Ascending aorta (tissue), 2 donors: ENCODE data around the gene CHRM3. TPM values are rescaled to one million over a fixed set of nuclear protein-coding genes. Genes with fewer than 3 reads are reported as not detected.

Experiments used
- DNase-seq, 2 donors: peaks; one replicate each; pipeline ENCODE4 v3.0.0-alpha.2; 2019; ENCODE audit warnings: low spot score in 2 of 2
- H3K27ac ChIP-seq, 2 donors: fragments of 200-600 bp; sonication (generic); one replicate each; pipeline ENCODE4 v1.5.1; 2016 to 2017; ENCODE audit warnings: mild to moderate bottlenecking in 1 of 2
- H3K27me3 ChIP-seq: fragments of 200-600 bp; sonication (generic); one replicate; pipeline ENCODE4 v1.5.1; 2017
- H3K36me3 ChIP-seq, 2 donors: fragments of 200-600 bp; sonication (generic); one replicate each; pipeline ENCODE4 v1.5.1; 2016
- H3K4me1 ChIP-seq, 2 donors: fragments of 200-600 bp; sonication (generic); one replicate each; pipeline ENCODE4 v1.5.1; 2016 to 2017; ENCODE audit warnings: mild to moderate bottlenecking in 1 of 2
- H3K4me3 ChIP-seq, 2 donors: fragments of 200-600 bp; sonication (generic); one replicate each; pipeline ENCODE4 v1.5.1; 2016 to 2017; ENCODE audit warnings: mild to moderate bottlenecking in 1 of 2
- H3K9me3 ChIP-seq, 2 donors: fragments of 200-600 bp; sonication (generic); one replicate each; pipeline ENCODE4 v1.5.1; 2016
- CTCF ChIP-seq, 3 experiments: fragments of 200-600 bp in 2 of 3; fragments of 450-650 bp in 1 of 3; sonication (generic) in 2 of 3; IDR thresholded peaks; one replicate each; pipeline ENCODE4 v1.5.1; 2016 to 2019; ENCODE audit warnings: antibody characterized with exemption in 3 of 3, mild to moderate bottlenecking in 1 of 3, moderate library complexity in 1 of 3
- intact Hi-C: fragments of 100-400 bp; cut with DNase I; formaldehyde crosslinking; loops from one replicate; pipeline ENCODE4 v1.15.1; 2023
- total RNA-seq: library from RNA; depleted of rRNA; stranded (reverse); fragments of >200 nt; gene quantifications from one replicate; pipeline ENCODE4 v1.1.0, GENCODE V29; 2016

Gene CHRM3
- total RNA-seq, 1 donor from 2014 or later = 0.85 TPM

- H3K4me1 ChIP-seq = no peaks in the 10 kb centered on the region
- intact Hi-C loops = no loop called here
- no peaks in the 10 kb centered on the region for H3K9me3 ChIP-seq
- H3K27me3 ChIP-seq = no peaks in the 10 kb centered on the region
- H3K27ac ChIP-seq = no peak overlapping the region
- H3K36me3 ChIP-seq = no peaks in the 10 kb centered on the region
- no peak overlapping the region for H3K4me3 ChIP-seq
- no peak for DNase-seq
- TF ChIP-seq CTCF (IDR thresholded peaks at IDR 0.05) = no peak
These were observed 32.8 kb upstream of the CHRM3 start for GRCh38 chr1:239353536-239353935.

- intact Hi-C loops = no loop called here
- DNase-seq = no peak
- H3K27me3 ChIP-seq = no peaks in the 10 kb centered on the region
- no peak overlapping the region for H3K27ac ChIP-seq
- no peaks in the 10 kb centered on the region for H3K9me3 ChIP-seq
- no peak overlapping the region for H3K4me3 ChIP-seq
- no peaks in the 10 kb centered on the region for H3K36me3 ChIP-seq
- no peaks in the 10 kb centered on the region for H3K4me1 ChIP-seq
- no peak for TF ChIP-seq CTCF (IDR thresholded peaks at IDR 0.05)
These were observed 32.1 kb upstream of the CHRM3 start for GRCh38 chr1:239354231-239354630.

GRCh38 chr1:239357867-239358266 is 28.5 kb upstream of the CHRM3 start:
- no peaks in the 10 kb centered on the region for H3K36me3 ChIP-seq
- H3K9me3 ChIP-seq = no peaks in the 10 kb centered on the region
- DNase-seq = no peak
- no peaks in the 10 kb centered on the region for H3K4me1 ChIP-seq
- TF ChIP-seq CTCF (IDR thresholded peaks at IDR 0.05) = no peak
- no peaks in the 10 kb centered on the region for H3K27me3 ChIP-seq
- no peak overlapping the region for H3K4me3 ChIP-seq
- H3K27ac ChIP-seq = no peak overlapping the region
- intact Hi-C loops = no loop called here

- no peak overlapping the region for H3K4me3 ChIP-seq
- intact Hi-C loops = no loop called here
- no peaks in the 10 kb centered on the region for H3K36me3 ChIP-seq
- H3K4me1 ChIP-seq = no peaks in the 10 kb centered on the region
- no peak overlapping the region for H3K27ac ChIP-seq
- no peak for TF ChIP-seq CTCF (IDR thresholded peaks at IDR 0.05)
- no peak for DNase-seq
- H3K9me3 ChIP-seq = no peaks in the 10 kb centered on the region
- no peaks in the 10 kb centered on the region for H3K27me3 ChIP-seq
These were observed 25.0 kb upstream of the CHRM3 start for GRCh38 chr1:239361403-239361802.

DNA sequence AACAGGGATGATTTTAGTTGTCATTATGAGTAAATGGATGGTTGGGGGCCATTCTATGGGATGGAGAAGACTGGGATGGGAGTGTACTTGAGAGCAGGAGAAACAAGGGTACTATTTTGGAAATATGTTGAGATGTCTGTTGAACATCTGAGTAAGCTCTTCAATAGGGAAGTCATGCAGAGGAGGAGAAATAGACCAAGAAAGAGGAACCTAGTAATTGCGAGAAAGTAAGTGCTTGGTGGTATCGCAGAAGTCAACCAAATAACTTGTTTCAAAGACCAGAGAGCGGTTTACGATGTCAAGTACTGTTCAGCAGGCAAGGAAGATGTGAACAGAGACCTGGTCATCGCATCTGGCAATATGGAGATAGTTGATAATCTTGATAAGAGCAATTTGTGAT is 22.4 kb upstream of the CHRM3 start:
- no peak for TF ChIP-seq CTCF (IDR thresholded peaks at IDR 0.05)
- Histone ChIP-seq H3K4me1 (no peaks in the 10 kb centered on the region), H3K9me3 (no peaks in the 10 kb centered on the region), H3K4me3 (no peak overlapping the region), H3K27me3 (no peaks in the 10 kb centered on the region), H3K36me3 (no peaks in the 10 kb centered on the region), H3K27ac (no peak overlapping the region)
- no peak for DNase-seq
- intact Hi-C loops = no loop called here

GRCh38 chr1:239367196-239367810 is 19.1 kb upstream of the CHRM3 start:
- DNase-seq = no peak
- Histone ChIP-seq H3K4me1 (no peaks in the 10 kb centered on the region), H3K4me3 (no peak overlapping the region), H3K27me3 (no peaks in the 10 kb centered on the region), H3K36me3 (no peaks in the 10 kb centered on the region), H3K27ac (no peak overlapping the region), H3K9me3 (no peaks in the 10 kb centered on the region)
- intact Hi-C loops = no loop called here
- no peak for TF ChIP-seq CTCF (IDR thresholded peaks at IDR 0.05)
